MG63 (cell line): ENCODE measurements around the gene MOCS2. TPM values are rescaled to one million over a fixed set of nuclear protein-coding genes. Genes with fewer than 3 reads are reported as not detected.

Experiments used
- DNase-seq: peaks from one replicate; pipeline ENCODE4 v3.0.0-alpha.2; 2020
- H3K27me3 ChIP-seq: fragments of 250-450 bp; sonication (Bioruptor Pico); 2 replicates; pipeline ENCODE4 v1.5.1; 2020; ENCODE audit warnings: mild to moderate bottlenecking, moderate library complexity
- H3K36me3 ChIP-seq: fragments of 250-450 bp; sonication (Bioruptor Pico); 2 replicates; pipeline ENCODE4 v1.5.1; 2020; ENCODE audit warnings: mild to moderate bottlenecking, moderate library complexity
- H3K4me3 ChIP-seq: fragments of 250-450 bp; sonication (Bioruptor Pico); 2 replicates; pipeline ENCODE4 v1.5.1; 2020; ENCODE audit warnings: mild to moderate bottlenecking, moderate library complexity
- H3K9me3 ChIP-seq: fragments of 250-450 bp; sonication (Bioruptor Pico); 2 replicates; pipeline ENCODE4 v1.5.1; 2020; ENCODE audit warnings: mild to moderate bottlenecking, moderate library complexity
- total RNA-seq: library from RNA; depleted of rRNA; stranded (reverse); fragments of >200 nt; shearing (Covaris generic); gene quantifications from 2 replicates; pipeline ENCODE4 v1.2.3, GENCODE V29; 2014; ENCODE audit warnings: low replicate concordance

Gene MOCS2
- total RNA-seq, 1 experiment from 2014 or later: 98.3 TPM

DNA sequence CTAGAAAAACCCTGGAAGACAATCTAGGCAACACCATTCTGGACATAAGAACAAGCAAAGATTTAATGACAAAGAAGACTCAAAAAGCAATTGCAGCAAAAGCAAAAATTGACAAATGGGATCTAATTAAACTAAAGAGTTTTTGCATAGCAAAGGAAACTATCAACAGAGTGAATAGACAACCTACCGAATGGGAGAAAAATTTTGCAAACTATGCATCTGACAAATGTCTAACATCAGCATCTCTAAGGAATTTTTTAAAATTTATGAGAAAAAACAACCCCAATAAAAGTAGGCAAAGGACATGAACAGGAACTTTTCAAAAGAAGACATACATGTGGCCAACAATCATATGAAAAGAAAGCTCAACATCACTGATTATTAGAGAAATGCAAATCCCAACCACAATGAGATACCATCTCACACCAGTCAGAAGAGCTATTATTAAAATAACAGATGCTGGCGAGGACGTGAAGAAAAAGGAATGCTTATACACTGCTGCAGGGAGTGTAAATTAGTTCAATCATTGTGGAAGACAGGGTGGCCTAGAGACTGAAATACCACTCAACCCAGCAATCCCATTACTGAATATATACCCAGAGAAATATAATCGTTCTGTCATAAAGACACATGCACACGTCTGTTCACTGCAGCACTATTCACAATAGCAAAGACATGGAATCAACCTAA lies 3.8 kb downstream of the MOCS2 start:
- Histone ChIP-seq H3K9me3 (no peaks in the 10 kb centered on the region), H3K36me3 (peaks cover 31% of the 10 kb centered on the region), H3K27me3 (no peaks in the 10 kb centered on the region), H3K4me3 (no peak overlapping the region)
- no peak for DNase-seq

DNA sequence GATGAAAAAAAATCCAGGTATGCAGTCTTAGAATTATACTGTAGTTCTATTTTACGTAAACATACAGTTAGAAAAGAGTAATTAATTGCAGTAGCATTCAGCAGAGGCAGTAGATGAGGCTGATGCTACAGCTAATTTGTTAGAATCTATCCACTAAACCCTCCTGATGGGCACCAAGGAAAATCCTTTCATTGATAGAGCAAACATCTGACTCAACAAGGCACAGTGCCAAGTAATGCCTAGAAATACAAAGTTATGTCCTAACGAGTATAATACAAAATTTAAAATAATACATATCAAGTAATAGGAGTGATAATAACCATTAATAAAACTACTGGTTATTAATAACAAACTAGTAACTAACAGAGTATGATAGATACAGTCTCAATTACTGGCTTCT lies 9.0 kb downstream of the MOCS2 start:
- H3K4me3 ChIP-seq: no peak overlapping the region
- no peaks in the 10 kb centered on the region for H3K9me3 ChIP-seq
- H3K36me3 ChIP-seq: peaks cover 48% of the 10 kb centered on the region
- no peaks in the 10 kb centered on the region for H3K27me3 ChIP-seq
- DNase-seq: no peak

DNA sequence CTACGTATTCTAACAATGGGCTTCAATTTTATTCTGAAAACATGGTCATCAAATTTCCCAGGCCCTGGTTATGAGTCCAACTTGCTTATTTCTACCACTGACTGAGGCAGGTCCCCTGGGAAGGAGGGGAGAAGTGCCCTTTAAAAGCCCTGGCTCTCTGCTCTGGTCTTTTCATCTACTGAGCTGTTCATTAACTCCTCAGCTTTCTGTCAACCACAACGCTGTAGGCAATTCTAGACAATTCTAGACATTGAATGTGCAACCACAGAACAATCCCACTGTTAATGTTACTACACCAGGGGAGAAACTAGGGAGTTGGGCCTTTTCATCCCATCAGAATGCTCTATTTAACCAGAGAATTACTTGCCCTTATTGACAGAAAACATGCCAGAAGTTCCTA lies 10.0 kb downstream of the MOCS2 start:
- no peak overlapping the region for H3K4me3 ChIP-seq
- peaks cover 48% of the 10 kb centered on the region for H3K36me3 ChIP-seq
- H3K27me3 ChIP-seq: no peaks in the 10 kb centered on the region
- H3K9me3 ChIP-seq: no peaks in the 10 kb centered on the region
- DNase-seq: no peak

DNA sequence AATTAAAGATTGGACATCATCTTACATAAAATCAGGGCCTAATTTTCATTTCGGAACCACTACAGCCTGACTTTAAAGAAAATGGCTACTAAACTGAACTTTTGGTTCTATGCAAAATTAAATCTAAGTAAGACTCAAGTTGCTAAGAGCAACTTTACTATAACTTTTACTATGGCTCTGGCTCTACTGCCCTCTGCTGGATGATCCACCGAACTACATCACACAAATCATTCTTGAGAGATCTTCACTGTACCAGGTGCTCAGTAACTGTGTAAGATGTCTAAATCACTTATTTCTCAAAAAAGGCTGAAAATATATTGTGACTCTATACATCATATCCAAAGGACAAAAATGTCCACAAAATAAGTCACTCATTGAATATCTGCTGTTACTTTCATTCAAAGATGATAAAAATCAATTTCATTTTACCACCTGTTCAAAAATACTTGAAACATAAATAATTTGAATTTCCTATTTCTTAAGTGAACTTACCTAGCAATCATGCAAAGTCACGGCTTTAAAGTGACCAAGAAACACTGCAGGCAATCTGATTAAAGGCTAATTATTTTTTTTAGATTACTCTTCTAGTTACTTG lies 13.5 kb downstream of the MOCS2 start:
- H3K27me3 ChIP-seq: no peaks in the 10 kb centered on the region
- no peaks in the 10 kb centered on the region for H3K9me3 ChIP-seq
- peaks cover 30% of the 10 kb centered on the region for H3K36me3 ChIP-seq
- no peak overlapping the region for H3K4me3 ChIP-seq
- DNase-seq: peak; percentile 35

DNA sequence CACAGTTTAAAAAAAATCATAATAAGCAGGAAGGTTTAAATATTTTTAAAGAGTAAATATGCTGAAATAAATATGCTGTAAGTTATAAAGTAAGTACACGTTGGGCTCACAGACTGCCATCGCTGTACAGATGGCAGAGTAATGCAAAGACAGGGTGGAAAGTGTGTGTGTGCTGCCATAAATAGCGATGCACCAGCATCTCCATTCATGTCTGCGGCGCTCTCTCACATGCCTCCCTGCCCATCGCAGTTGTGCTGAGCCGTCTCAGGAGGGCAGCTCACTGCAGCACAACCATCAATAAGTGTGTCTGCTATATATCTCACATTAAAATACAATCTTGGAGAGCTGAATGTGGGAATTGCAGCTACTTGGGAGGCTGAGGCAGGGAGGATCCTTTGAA lies 14.3 kb downstream of the MOCS2 start:
- no peak for DNase-seq
- H3K9me3 ChIP-seq: no peaks in the 10 kb centered on the region
- no peak overlapping the region for H3K4me3 ChIP-seq
- H3K27me3 ChIP-seq: no peaks in the 10 kb centered on the region
- peaks cover 22% of the 10 kb centered on the region for H3K36me3 ChIP-seq

DNA sequence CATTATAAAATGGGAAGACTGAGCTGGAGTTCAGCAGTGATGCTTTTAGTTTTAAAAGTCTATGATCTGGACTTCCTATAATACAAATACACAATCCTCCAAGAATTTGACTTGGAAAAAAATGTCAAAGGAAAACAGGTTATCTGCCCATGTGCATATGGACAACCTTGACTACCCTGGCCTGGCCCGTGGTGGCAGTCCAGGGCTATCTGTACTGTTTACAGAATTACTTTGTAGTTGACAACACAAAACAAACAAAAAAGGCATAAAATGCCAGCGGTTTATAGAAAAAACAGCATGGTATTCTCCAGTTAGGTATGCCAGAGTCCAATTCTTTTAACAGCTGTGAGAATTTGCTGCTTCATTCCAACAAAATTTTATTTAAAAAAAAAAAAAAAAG lies 17.3 kb downstream of the MOCS2 start:
- H3K9me3 ChIP-seq: no peaks in the 10 kb centered on the region
- DNase-seq: no peak
- H3K4me3 ChIP-seq: no peak overlapping the region
- H3K27me3 ChIP-seq: no peaks in the 10 kb centered on the region
- H3K36me3 ChIP-seq: peaks cover 2% of the 10 kb centered on the region

DNA sequence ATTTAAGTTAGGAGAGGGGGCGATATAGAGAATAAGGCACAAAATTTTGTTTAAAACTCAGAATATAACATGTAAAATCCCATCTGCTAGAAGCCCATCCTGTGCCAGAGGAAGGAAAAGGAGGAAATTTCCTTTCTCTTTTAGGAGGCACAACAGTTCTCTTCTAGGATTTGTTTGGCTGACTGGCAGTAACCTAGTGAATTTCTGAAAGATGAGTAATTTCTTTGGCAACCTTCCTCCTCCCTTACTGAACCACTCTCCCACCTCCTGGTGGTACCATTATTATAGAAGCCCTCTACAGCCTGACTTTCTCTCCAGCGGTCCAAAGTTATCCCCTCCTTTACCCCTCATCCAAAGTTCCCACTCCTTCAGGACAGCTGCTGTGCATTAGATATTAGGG lies 18.3 kb downstream of the MOCS2 start:
- no peak for DNase-seq
- no peak overlapping the region for H3K4me3 ChIP-seq
- H3K27me3 ChIP-seq: no peaks in the 10 kb centered on the region
- no peaks in the 10 kb centered on the region for H3K9me3 ChIP-seq
- H3K36me3 ChIP-seq: peaks cover 2% of the 10 kb centered on the region; the same call in 1 of the 2 replicates

DNA sequence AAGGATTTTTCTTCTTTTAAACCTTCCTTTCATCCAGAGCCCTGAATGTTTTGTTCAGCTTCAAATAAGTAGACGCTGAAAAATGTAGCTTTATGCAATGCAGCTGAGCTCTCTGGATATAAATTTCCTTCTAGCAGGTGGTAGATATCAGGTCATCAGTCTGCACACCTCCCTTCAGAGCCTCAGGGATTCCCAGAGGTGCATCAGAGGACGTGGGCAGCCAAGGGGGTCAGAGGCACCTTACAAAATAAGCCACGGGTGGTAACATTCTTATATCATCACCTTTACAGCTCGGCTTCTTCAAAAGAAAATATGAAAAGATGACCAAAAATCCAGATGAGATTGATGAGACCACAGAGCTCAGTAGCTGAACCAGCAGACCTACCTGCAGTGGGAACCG lies 19.3 kb downstream of the MOCS2 start:
- H3K9me3 ChIP-seq: no peaks in the 10 kb centered on the region
- no peaks in the 10 kb centered on the region for H3K27me3 ChIP-seq
- DNase-seq: no peak
- H3K36me3 ChIP-seq: no peaks in the 10 kb centered on the region
- no peak overlapping the region for H3K4me3 ChIP-seq

DNA sequence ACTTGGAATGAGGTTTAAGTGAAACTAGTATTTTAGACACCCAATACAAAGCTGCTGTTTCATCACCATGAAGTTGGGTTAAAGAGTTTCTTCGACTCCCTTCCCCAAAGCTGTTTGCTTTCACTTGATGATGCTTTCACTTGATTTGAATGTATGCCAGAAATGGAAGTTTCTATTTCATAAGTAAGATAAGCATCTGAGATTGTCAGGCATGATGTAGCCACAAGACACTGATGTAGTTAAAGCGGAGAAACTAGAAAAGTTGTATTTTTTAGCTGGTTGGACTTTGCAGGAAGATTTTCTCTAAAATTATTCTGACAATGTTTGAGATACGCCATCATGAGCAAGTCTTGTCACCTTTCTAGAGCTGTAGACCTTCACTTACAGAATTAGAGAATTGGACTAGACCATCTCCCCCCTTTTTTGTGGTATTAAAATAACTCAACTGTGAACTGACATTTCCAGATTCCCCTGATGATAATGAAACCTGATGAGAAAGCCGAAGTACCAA lies 20.0 kb downstream of the MOCS2 start:
- Histone ChIP-seq H3K27me3 (no peaks in the 10 kb centered on the region), H3K36me3 (peaks cover 3% of the 10 kb centered on the region; the same call in 1 of the 2 replicates), H3K9me3 (no peaks in the 10 kb centered on the region), H3K4me3 (no peak overlapping the region)
- no peak for DNase-seq

DNA sequence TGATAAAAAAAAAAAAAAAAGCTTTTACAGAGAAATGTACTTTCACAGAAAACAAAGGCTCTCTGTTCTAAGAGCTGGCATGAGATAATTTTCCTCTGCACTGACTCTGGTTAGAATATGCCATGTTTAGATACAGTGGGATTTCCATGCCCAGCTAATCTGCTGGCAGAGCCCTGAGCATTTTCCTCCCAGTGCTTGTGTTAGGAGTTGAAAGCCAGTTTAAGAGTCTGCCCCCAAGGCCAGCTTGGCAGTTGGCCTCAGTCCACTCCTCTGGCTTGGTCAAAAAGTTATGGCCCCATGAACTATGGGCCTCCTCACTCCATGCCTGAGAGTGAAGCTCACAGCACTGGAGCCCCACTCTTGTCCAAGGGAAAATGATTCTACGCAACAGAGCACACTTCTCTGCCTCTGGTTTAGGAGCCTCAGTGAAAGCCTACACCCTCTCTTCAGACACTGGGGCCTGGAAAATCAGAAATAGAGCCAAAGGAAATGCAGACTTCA lies 21.9 kb downstream of the MOCS2 start:
- Histone ChIP-seq H3K36me3 (peaks cover 3% of the 10 kb centered on the region; the same call in 1 of the 2 replicates), H3K4me3 (no peak overlapping the region), H3K9me3 (no peaks in the 10 kb centered on the region), H3K27me3 (no peaks in the 10 kb centered on the region)
- DNase-seq: no peak

DNA sequence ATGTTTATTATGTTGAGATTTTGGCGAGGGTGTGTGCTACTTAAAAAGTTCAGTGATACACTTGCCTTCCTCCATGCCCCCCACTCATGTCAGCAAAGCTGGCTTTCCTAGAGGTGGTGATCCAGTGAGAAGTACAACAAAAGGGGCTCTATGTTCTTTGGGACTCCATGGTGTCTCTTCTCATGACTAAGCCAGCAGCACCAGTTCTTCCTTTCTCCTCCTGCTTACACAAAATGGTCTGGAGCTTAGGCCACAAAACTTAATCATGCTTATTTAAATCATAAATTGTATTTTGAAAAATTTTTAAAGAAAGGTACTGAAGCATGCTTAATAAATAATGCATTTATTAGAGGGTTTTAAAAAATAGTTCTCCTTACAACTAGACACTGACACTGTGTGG lies 22.4 kb downstream of the MOCS2 start:
- Histone ChIP-seq H3K4me3 (no peak overlapping the region), H3K36me3 (peaks cover 3% of the 10 kb centered on the region; the same call in 1 of the 2 replicates), H3K9me3 (no peaks in the 10 kb centered on the region), H3K27me3 (no peaks in the 10 kb centered on the region)
- DNase-seq: no peak

DNA sequence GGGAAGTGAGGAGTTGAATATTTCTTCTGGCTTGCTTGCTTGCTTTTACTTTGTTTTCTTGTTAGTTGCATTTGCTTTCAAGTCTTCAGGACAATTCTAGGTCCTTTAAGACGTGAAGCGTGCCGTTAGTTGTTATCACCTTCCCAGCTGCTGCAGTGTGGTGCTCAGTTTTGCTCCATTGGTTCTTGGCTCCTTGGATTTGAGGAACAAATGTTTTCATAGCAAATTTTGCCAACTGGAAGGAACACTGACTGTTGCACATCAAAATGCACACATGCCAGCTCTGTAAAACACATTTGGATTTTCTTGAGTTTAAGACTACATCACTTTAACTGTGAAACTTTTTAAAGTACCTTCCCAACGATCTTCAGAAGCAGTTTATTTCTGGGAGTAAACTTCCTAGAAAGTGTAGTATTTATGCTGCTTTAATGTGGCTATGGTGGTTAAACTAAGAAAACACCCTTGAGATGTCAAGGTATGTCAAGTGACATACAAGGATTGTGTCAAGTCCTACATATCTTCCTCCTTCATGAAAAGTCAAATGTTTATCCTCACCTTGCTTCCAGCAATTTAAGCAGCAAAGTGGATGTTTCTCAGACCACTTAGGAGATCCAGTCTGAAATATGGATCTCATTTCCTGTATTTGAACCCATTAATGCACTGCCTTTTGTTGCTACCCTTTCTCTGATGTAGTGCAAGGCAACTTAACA lies 24.9 kb downstream of the MOCS2 start:
- no peak for DNase-seq
- Histone ChIP-seq H3K27me3 (no peaks in the 10 kb centered on the region), H3K9me3 (no peaks in the 10 kb centered on the region), H3K4me3 (no peak overlapping the region), H3K36me3 (peaks cover 3% of the 10 kb centered on the region; the same call in 1 of the 2 replicates)

DNA sequence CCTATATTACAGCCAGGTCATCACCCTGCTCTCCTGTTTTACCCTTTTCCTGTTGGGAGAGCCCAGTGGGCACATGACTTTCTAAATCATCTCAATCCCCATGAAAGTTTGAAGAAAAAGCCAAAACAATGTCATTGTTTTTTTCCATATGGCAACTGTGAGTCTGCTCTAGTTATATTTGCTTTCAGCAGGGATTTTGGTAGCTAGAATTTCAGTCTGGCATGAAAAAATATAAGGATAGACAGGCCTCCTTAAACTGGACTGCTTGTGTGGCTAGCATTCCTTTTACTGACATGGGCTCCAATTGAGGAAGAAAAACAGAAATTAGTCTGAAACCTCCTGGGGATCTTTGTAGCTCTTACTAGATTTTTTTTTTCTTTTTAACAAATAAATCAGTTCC lies 25.6 kb downstream of the MOCS2 start:
- no peaks in the 10 kb centered on the region for H3K27me3 ChIP-seq
- no peaks in the 10 kb centered on the region for H3K9me3 ChIP-seq
- no peak overlapping the region for H3K4me3 ChIP-seq
- peaks cover 3% of the 10 kb centered on the region; the same call in 1 of the 2 replicates for H3K36me3 ChIP-seq
- DNase-seq: no peak

DNA sequence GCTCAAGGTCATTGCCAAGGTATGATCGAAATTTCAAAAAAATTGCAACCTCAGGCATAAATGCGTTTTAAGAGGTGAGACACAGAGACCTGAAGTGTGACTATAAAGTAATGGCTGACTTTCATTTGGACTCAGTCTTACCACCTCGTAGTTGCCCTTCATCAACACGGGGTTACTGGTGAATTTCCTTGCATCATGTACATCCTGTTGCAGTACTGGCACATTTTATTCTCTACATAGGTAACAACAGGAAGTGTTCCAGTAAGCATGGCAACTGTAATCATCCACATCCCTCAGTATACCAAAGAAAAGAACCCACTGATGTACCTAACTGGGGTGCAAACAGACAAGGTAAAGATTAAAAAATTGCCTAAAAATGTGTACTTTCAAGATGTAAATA lies 29.3 kb downstream of the MOCS2 start:
- no peak overlapping the region for H3K4me3 ChIP-seq
- no peaks in the 10 kb centered on the region for H3K9me3 ChIP-seq
- no peaks in the 10 kb centered on the region for H3K27me3 ChIP-seq
- DNase-seq: no peak
- H3K36me3 ChIP-seq: peaks cover 5% of the 10 kb centered on the region

DNA sequence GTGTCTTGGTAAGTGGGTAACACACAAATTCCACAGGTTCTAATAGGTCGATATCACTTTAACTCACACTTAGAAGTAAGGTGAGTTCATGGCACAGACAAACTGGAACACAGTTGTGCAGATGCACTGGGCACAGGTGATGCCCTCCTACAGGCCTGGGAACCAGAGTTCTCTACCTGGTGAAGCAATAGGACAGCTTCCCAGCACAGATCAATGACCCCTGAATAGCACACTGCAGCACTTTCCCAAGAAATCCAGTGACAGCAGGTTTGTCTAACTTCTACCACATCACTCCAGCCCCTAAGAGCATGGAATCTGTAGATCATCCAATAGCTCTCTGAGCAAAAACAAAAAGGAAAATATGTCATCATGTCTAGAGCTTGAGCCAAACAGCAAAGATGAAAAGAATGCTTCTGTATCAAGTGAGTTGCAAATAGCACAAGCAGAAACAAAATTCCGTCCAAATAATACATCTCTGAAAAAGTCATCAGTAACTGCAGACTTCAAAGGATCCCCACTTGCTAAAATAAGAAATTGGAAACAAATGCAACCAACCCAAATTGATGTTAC lies 33.5 kb downstream of the MOCS2 start:
- Histone ChIP-seq H3K9me3 (no peaks in the 10 kb centered on the region), H3K27me3 (no peaks in the 10 kb centered on the region), H3K4me3 (no peak overlapping the region), H3K36me3 (peaks cover 6% of the 10 kb centered on the region)
- no peak for DNase-seq

DNA sequence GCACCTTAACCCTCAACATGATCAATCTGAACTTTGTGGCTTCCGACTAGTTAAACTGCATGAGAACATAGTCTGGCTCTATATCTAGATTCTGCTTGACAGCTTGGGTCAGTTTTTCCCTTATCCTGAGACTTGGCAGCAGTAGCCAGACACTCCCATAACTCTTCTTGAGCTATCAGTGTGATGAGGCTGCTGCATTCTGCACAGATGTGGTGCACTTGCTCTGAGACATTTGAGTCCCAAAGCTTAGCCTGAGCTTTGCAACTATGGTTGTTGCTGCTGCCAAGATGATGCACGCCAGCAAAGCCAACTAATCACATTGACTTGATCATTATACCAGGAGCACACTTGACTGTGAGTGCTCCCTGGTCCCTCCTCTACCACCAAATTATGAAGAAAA lies 36.2 kb downstream of the MOCS2 start:
- Histone ChIP-seq H3K9me3 (no peaks in the 10 kb centered on the region), H3K36me3 (peaks cover 6% of the 10 kb centered on the region), H3K27me3 (no peaks in the 10 kb centered on the region), H3K4me3 (no peak overlapping the region)
- DNase-seq: no peak

DNA sequence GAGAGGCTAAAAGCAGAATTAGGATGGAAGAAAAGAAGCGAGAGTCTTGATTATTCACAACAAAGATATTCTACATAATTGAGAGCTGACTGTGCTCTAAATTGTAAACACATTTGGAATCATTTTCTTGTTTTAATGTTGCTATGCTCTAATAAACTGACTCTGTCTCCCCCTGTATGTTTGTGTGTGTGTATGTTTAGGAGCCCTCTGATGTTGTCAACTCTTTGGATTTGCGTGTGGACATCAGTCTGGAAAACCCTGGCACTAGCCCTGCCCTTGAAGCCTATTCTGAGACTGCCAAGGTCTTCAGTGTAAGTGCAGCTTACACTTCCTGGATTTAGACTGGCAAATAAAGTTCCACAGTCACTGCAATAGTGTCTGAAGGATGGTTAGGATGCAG lies 37.8 kb downstream of the MOCS2 start:
- DNase-seq: no peak
- no peak overlapping the region for H3K4me3 ChIP-seq
- H3K36me3 ChIP-seq: peaks cover 6% of the 10 kb centered on the region
- no peaks in the 10 kb centered on the region for H3K27me3 ChIP-seq
- H3K9me3 ChIP-seq: no peaks in the 10 kb centered on the region
